Right lobe of liver (tissue), 4 donors: ENCODE results near the gene CCT5.

Experiments used
- POLR2A ChIP-seq: fragments of 450-650 bp; IDR thresholded peaks from one replicate; pipeline ENCODE4 v1.6.1; 2017; ENCODE audit warnings: antibody characterized with exemption, mild to moderate bottlenecking
- TF ChIP-seq, protein P1 (sequence below), 4 donors: fragments of 200-600 bp in 3 of 4; fragments of 450-650 bp in 1 of 4; IDR thresholded peaks; one replicate each; pipeline versions ENCODE4 v1.5.1 to v1.8.0; 2016 to 2022; ENCODE audit warnings: antibody characterized with exemption in 4 of 4, mild to moderate bottlenecking in 2 of 4
- donor health status: DM: no; HTN: no; CAD: no.
- donor health status: DM: no; HTN: no; CAD: no.
- donor health status: DM: no; HTN: yes; CAD: no.

- TF ChIP-seq, protein P1, sequence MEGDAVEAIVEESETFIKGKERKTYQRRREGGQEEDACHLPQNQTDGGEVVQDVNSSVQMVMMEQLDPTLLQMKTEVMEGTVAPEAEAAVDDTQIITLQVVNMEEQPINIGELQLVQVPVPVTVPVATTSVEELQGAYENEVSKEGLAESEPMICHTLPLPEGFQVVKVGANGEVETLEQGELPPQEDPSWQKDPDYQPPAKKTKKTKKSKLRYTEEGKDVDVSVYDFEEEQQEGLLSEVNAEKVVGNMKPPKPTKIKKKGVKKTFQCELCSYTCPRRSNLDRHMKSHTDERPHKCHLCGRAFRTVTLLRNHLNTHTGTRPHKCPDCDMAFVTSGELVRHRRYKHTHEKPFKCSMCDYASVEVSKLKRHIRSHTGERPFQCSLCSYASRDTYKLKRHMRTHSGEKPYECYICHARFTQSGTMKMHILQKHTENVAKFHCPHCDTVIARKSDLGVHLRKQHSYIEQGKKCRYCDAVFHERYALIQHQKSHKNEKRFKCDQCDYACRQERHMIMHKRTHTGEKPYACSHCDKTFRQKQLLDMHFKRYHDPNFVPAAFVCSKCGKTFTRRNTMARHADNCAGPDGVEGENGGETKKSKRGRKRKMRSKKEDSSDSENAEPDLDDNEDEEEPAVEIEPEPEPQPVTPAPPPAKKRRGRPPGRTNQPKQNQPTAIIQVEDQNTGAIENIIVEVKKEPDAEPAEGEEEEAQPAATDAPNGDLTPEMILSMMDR (IDR thresholded peaks at IDR 0.05), result no peak
- no peak for TF ChIP-seq POLR2A
These were observed 53.1 kb downstream of the CCT5 start for GRCh38 chr5:10303201-10303600.
